ACC112 (cell line): ENCODE data around the gene RABGAP1L.
A peak's percentile ranks its signal among the peaks of the same experiment; 100 is the strongest.

Experiments used
- H2AFZ ChIP-seq: fragments of 200-600 bp; sonication (generic); one replicate; pipeline ENCODE4 v1.6.0; 2017; ENCODE audit warnings: antibody characterized with exemption, low read length; ENCODE audit not compliant: unreplicated experiment
- H3K27ac ChIP-seq: fragments of 200-600 bp; sonication (generic); 2 replicates; pipeline ENCODE4 v1.5.1; 2014; ENCODE audit warnings: low read depth, mild to moderate bottlenecking, antibody characterized with exemption, low read length, moderate library complexity
- H3K27me3 ChIP-seq: fragments of 200-600 bp; sonication (generic); 2 replicates; pipeline ENCODE4 v1.6.1; 2014; ENCODE audit warnings: mild to moderate bottlenecking, antibody characterized with exemption, low read length, moderate library complexity, mixed read lengths; ENCODE audit not compliant: insufficient read depth
- H3K36me3 ChIP-seq: fragments of 200-600 bp; sonication (generic); 2 replicates; pipeline ENCODE4 v1.6.1; 2016; ENCODE audit warnings: mild to moderate bottlenecking, antibody characterized with exemption, low read length, moderate library complexity, mixed read lengths; ENCODE audit not compliant: insufficient read depth
- H3K4me1 ChIP-seq: fragments of 200-600 bp; sonication (generic); one replicate; pipeline ENCODE4 v1.6.1; 2016; ENCODE audit warnings: low read length, mixed read lengths; ENCODE audit not compliant: insufficient read depth, unreplicated experiment, control insufficient read depth
- H3K4me3 ChIP-seq: fragments of 200-600 bp; sonication (generic); 2 replicates; pipeline ENCODE4 v1.5.1; 2014; ENCODE audit warnings: mild to moderate bottlenecking, low read depth, low read length
- H3K79me2 ChIP-seq: fragments of 200-600 bp; sonication (generic); one replicate; pipeline ENCODE4 v1.6.0; 2016; ENCODE audit warnings: low read length; ENCODE audit not compliant: control insufficient read depth, unreplicated experiment, insufficient read depth

RABGAP1L gene

DNA sequence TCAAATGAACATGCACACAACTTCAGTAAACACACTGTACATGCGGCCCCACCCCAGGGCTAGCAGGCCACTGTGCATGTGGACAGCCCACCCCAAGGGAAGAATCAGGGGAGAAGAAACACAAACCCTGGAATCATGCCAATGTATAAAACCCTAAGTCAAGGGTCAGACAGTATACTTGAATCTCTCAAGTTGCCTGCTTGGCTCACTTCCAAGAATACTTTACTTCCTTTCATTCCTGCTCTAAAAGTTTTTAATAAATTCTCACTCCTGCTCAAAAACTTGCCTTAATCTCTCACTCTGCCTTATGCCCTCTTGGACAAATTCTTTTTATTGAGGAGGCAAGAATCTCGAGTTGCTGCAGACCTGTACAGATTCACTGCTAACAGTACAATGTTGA, 609.2 kb downstream of the RABGAP1L start:
- Histone ChIP-seq H3K36me3 (no peaks in the 10 kb centered on the region), H3K4me1 (no peaks in the 10 kb centered on the region), H3K79me2 (no peaks in the 10 kb centered on the region), H3K27ac (no peak overlapping the region), H3K4me3 (no peak overlapping the region), H3K27me3 (no peaks in the 10 kb centered on the region), H2AFZ (no peak overlapping the region)

DNA sequence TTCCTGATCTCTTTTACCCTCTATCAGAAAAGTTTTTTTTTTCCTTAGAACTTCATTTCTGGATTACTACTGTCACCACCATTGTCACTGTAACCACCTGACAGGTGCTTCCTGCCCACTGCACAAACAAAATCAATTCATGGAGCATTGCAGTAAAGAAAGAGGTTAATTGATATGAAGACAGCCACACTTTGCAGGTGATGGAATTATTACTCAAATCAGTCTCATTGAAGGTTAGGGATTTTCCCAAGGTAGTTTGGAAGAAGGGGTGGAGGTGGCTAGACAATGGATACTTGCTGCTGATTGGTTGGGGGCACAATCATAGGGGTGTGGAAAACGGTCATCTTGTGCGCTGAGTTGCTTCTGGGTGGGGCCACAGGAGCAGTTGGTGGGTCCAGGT, 609.6 kb downstream of the RABGAP1L start:
- Histone ChIP-seq H3K27ac (no peak overlapping the region), H3K27me3 (no peaks in the 10 kb centered on the region), H3K4me3 (no peak overlapping the region), H2AFZ (no peak overlapping the region), H3K79me2 (no peaks in the 10 kb centered on the region), H3K4me1 (no peaks in the 10 kb centered on the region), H3K36me3 (no peaks in the 10 kb centered on the region)

DNA sequence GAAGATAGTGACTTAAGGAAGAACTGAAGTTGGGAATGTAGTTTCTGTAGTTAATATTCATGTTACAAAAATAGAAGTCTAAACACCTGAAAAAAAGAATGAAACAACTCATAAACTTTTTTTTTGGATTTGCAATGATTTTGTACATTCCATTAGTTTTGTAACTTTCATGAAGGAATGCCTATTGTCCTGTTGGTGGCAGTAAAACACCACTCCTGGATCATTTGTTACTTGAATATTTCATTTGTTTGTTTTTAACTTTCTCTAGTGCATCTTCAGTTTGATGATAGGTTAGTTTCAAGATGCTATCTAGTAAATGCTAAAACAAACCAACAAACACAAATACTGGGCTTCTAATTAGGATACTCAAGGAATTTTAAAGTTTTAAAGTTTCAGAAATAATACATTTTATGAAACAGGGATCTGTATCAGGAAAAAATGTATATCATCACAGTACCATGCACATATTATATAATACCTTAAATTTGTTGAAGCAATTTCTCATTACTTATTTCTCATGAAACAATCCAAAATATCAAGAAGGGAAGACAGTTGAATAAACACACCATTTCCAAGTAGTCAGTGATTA, 610.7 kb downstream of the RABGAP1L start:
- no peak overlapping the region for H3K27ac ChIP-seq
- H3K79me2 ChIP-seq, result no peaks in the 10 kb centered on the region
- H3K36me3 ChIP-seq, result no peaks in the 10 kb centered on the region
- no peak overlapping the region for H2AFZ ChIP-seq
- H3K27me3 ChIP-seq, result no peaks in the 10 kb centered on the region
- no peak overlapping the region for H3K4me3 ChIP-seq
- no peaks in the 10 kb centered on the region for H3K4me1 ChIP-seq

DNA sequence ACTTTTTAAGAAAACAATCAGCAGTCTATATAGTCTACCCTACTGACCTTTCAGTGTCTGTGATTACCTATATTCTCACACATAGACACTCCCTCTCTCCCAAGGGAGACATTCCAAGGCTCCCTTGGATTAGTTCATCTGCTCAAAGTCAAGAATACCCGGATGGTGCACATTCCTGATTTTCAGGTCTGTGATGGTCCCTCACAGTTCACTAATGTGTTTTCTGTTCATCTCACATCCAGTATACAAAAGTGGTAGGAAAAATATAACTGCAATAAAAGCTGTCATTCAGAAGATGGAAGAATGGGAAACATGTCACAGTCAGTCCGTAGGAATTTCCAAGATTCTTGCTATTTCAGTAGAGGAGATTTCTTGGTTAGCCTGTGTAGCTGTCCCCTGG, 616.3 kb downstream of the RABGAP1L start:
- Histone ChIP-seq H3K79me2 (no peaks in the 10 kb centered on the region), H2AFZ (no peak overlapping the region), H3K27ac (no peak overlapping the region), H3K27me3 (no peaks in the 10 kb centered on the region), H3K4me1 (no peaks in the 10 kb centered on the region), H3K4me3 (no peak overlapping the region), H3K36me3 (no peaks in the 10 kb centered on the region)

DNA sequence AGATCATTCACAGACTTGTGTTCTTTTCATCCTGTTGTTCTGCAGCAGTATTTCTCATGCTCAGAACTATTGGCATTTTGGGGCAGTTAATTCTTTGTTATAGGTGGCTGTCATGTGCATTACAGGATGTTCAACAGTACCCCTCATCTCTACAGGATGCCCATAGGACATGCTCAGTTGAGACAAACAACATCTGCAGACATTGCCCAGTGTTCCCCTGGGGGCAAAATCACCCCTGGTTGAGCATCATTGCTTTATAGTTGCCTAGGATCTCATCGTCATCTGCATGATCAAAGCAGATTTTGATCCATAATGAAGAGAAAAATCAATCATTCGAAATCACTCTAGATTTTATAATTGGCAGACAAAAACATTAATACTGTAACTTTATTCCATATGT, 617.9 kb downstream of the RABGAP1L start:
- H2AFZ ChIP-seq, result no peak overlapping the region
- H3K79me2 ChIP-seq, result no peaks in the 10 kb centered on the region
- H3K27ac ChIP-seq, result no peak overlapping the region
- H3K27me3 ChIP-seq, result no peaks in the 10 kb centered on the region
- no peak overlapping the region for H3K4me3 ChIP-seq
- no peaks in the 10 kb centered on the region for H3K4me1 ChIP-seq
- no peaks in the 10 kb centered on the region for H3K36me3 ChIP-seq

DNA sequence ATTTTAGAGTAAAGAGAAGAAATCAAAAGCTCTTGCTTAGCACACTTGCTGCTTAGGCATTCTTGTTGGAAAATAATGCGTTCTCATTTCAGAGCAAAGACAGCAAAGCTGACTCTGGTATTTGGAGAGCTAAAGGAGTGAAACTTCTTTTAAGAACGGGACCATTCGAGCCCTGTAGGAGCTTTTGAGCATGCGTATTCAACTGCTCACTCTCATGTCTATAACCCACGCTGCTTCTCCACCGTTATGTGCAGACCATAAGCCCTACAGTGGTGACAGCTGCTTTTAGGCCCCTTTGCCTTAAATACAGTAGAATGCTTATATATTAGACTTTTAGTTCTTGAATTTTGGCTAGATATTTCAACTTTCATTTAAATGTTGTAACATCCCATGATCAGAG, 626.2 kb downstream of the RABGAP1L start:
- Histone ChIP-seq H2AFZ (no peak overlapping the region), H3K27me3 (no peaks in the 10 kb centered on the region), H3K27ac (no peak overlapping the region), H3K4me3 (no peak overlapping the region), H3K79me2 (no peaks in the 10 kb centered on the region), H3K36me3 (no peaks in the 10 kb centered on the region), H3K4me1 (peaks cover 10% of the 10 kb centered on the region)

DNA sequence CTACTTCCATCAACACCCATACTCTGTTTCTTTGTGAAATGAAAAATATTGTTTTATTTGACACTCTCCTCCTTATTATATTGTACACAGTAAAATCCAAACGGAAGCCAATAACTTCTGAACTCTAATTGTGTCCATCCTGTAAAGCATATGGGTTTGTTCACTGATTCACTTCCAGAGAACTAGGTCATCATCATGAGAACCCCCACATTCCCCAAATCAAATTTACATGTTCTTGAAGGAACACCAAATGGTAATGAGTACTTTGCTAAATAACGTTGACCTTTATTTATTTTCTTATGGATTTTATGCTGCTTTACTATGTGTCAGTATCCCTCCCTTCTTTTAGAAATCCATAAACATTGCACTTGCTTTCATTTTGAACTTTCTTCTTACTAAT, 627.0 kb downstream of the RABGAP1L start:
- Histone ChIP-seq H3K4me1 (peaks cover 10% of the 10 kb centered on the region), H3K27me3 (no peaks in the 10 kb centered on the region)

DNA sequence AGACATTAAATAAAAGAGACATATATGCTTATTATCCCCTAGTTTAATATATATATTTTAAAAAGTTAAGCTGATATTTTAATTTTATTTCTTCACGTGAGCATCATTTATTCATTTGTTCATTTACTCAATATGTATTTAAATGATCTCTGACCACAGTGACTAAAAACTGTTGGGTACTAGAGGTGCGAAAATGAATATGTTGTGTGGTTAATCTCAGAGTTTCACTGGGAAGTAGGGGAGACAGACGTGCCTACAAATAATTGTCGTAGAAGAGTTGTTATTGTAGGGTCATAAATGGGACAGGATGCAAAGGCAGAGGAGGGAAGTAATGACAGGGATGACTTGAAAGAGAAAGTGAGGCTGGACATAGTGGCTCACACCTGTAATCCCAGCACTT, 627.4 kb downstream of the RABGAP1L start:
- Histone ChIP-seq H3K27ac (no peak overlapping the region), H3K79me2 (no peaks in the 10 kb centered on the region), H3K27me3 (no peaks in the 10 kb centered on the region), H3K36me3 (no peaks in the 10 kb centered on the region), H3K4me3 (no peak overlapping the region), H3K4me1 (peaks cover 10% of the 10 kb centered on the region), H2AFZ (no peak overlapping the region)

More for the DNA sequence above, 627.0 kb downstream of the RABGAP1L start:
- H3K4me3 ChIP-seq, result no peak overlapping the region
- H3K79me2 ChIP-seq, result no peaks in the 10 kb centered on the region
- H3K36me3 ChIP-seq, result no peaks in the 10 kb centered on the region
- H2AFZ ChIP-seq, result no peak overlapping the region
- no peak overlapping the region for H3K27ac ChIP-seq

DNA sequence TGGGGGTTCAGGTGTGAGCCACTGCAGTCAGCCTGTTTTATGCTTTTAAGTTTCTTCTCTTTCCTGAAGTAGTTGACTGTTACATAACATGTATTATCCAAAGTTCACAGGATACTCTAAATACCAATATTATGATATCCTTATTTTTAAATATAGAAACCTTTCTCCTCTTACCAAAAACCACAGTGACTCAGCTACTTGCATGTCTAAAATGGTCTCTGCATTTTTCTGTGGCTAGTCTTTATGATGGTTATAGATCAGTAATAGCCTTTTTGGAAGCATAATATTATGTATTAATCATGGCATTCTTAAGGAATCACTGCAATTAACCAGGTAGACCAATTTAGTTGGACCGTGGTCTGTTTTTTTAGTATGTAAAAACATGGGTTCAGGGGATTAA, 629.7 kb downstream of the RABGAP1L start:
- Histone ChIP-seq H2AFZ (no peak overlapping the region), H3K27ac (peak overlapping the region; percentile 90), H3K27me3 (no peaks in the 10 kb centered on the region), H3K36me3 (no peaks in the 10 kb centered on the region), H3K79me2 (no peaks in the 10 kb centered on the region), H3K4me1 (peaks cover 10% of the 10 kb centered on the region), H3K4me3 (peak overlapping the region; percentile 40)

DNA sequence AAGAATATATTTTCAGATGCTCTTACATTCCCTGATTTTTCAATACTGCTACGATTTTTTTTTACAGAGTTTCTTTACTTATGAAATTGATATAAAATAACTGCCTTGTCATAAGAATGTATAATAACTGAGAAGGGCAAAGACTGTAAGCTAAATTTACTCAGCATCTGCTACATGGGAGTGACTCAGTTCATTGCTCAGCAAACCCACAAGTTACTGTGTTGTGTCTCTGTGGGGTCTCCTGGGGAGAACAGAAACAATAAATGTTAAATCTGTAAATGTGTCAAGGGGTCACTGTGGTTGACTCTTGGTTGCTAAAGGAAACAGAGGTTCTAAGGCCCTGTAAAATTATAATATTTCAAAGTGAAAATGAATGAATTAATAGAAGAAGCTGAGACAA, 630.1 kb downstream of the RABGAP1L start:
- Histone ChIP-seq H3K79me2 (no peaks in the 10 kb centered on the region), H2AFZ (no peak overlapping the region), H3K4me3 (peak overlapping the region; percentile 40), H3K27ac (peak overlapping the region; percentile 90), H3K36me3 (no peaks in the 10 kb centered on the region), H3K4me1 (peaks cover 10% of the 10 kb centered on the region), H3K27me3 (no peaks in the 10 kb centered on the region)

DNA sequence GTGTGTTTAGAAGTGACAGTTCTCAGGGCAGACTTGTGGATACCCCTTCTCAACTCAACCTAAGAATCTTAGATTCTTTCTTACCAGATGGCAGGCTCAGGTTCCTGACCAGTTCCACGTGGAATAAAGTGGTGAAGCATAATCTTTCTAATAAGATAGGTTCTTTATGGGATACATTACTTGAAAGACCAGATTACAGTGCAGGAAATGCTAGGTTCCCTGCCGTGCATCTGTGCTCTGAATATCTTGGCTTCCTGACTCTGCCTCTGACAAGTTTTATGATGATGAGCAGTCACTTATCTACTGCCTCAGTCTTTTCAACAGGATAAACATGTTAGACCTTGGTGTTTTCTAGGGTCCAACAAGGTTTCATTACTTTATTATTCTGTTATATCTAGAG, 632.5 kb downstream of the RABGAP1L start:
- Histone ChIP-seq H3K27ac (no peak overlapping the region), H3K4me3 (no peak overlapping the region), H2AFZ (no peak overlapping the region), H3K36me3 (no peaks in the 10 kb centered on the region), H3K27me3 (no peaks in the 10 kb centered on the region), H3K4me1 (peaks cover 13% of the 10 kb centered on the region), H3K79me2 (no peaks in the 10 kb centered on the region)
